OCI-LY1 (cell line): ENCODE measurements around the gene ANAPC2.
A peak's percentile ranks its signal among the peaks of the same experiment; 100 is the strongest.

Experiments
- H2AFZ ChIP-seq: fragments of 200-600 bp; sonication (generic), shearing (Covaris generic); 2 replicates; pipeline ENCODE4 v1.6.0; 2014; ENCODE audit warnings: antibody characterized with exemption, mild to moderate bottlenecking, low read length
- H3F3A ChIP-seq: fragments of 200-600 bp; sonication (generic), shearing (Covaris generic); 2 replicates; pipeline ENCODE4 v1.6.0; 2014; ENCODE audit warnings: mild to moderate bottlenecking, antibody characterized with exemption, low read length, moderate library complexity; ENCODE audit not compliant: insufficient read depth
- H3K27ac ChIP-seq: fragments of 200-600 bp; sonication (generic); 2 replicates; pipeline ENCODE4 v1.5.1; 2014; ENCODE audit warnings: low read length, mixed run types, mild to moderate bottlenecking, low read depth; ENCODE audit not compliant: poor library complexity, severe bottlenecking
- H3K27me3 ChIP-seq: fragments of 200-600 bp; sonication (generic); 2 replicates; pipeline ENCODE4 v1.6.0; 2014; ENCODE audit warnings: antibody characterized with exemption, mild to moderate bottlenecking, low read length, moderate library complexity; ENCODE audit not compliant: insufficient read depth
- H3K36me3 ChIP-seq: fragments of 200-600 bp; sonication (generic); 2 replicates; pipeline ENCODE4 v1.6.1; 2014; ENCODE audit warnings: mild to moderate bottlenecking, antibody characterized with exemption, low read length, moderate library complexity, mixed read lengths; ENCODE audit not compliant: insufficient read depth
- H3K4me1 ChIP-seq: fragments of 200-600 bp; sonication (generic); 2 replicates; pipeline ENCODE4 v1.5.1; 2014; ENCODE audit warnings: mild to moderate bottlenecking, low read length, moderate library complexity; ENCODE audit not compliant: insufficient read depth, severe bottlenecking
- H3K4me2 ChIP-seq: fragments of 200-600 bp; sonication (generic), shearing (Covaris generic); 2 replicates; pipeline ENCODE4 v1.6.1; 2014; ENCODE audit warnings: low read length
- H3K4me3 ChIP-seq: fragments of 200-600 bp; sonication (generic); 2 replicates; pipeline ENCODE4 v1.5.1; 2014; ENCODE audit warnings: low read length, low read depth, mild to moderate bottlenecking, mixed read lengths; ENCODE audit not compliant: poor library complexity, severe bottlenecking
- H3K79me2 ChIP-seq: fragments of 200-600 bp; shearing (Covaris generic); 2 replicates; pipeline ENCODE4 v1.6.1; 2016; ENCODE audit warnings: mixed run types, low read length, mixed read lengths; ENCODE audit not compliant: insufficient read depth
- H3K9ac ChIP-seq: fragments of 200-600 bp; sonication (generic), shearing (Covaris generic); 2 replicates; pipeline ENCODE4 v1.6.1; 2014; ENCODE audit warnings: mild to moderate bottlenecking, low read length, mixed read lengths
- H3K9me2 ChIP-seq: fragments of 200-600 bp; sonication (generic), shearing (Covaris generic); 2 replicates; pipeline ENCODE4 v1.6.1; 2014; ENCODE audit warnings: low read depth, mild to moderate bottlenecking, low read length, mixed read lengths
- H3K9me3 ChIP-seq: fragments of 200-600 bp; shearing (Covaris generic); 2 replicates; pipeline ENCODE4 v1.6.1; 2014; ENCODE audit warnings: low read length, mixed read lengths
- H4K20me1 ChIP-seq: fragments of 200-600 bp; sonication (generic), shearing (Covaris generic); 2 replicates; pipeline ENCODE4 v1.6.0; 2016; ENCODE audit warnings: mild to moderate bottlenecking, low read length; ENCODE audit not compliant: insufficient read depth
- CTCF ChIP-seq: fragments of 200-600 bp; sonication (generic), shearing (Covaris generic); IDR thresholded peaks from 2 replicates; pipeline ENCODE4 v1.5.1; 2017; ENCODE audit warnings: mild to moderate bottlenecking, antibody characterized with exemption, low read length, moderate library complexity, mixed read lengths
- EZH2 ChIP-seq: fragments of 200-600 bp; sonication (generic), shearing (Covaris generic); IDR thresholded peaks from 2 replicates; pipeline ENCODE4 v1.8.0; 2017; ENCODE audit warnings: borderline replicate concordance, mixed run types, mild to moderate bottlenecking, antibody characterized with exemption, low read length, moderate library complexity, mixed read lengths

ANAPC2 gene

GRCh38 chr9:137168573-137168903 is 19.8 kb downstream of the ANAPC2 start:
- peak overlapping the region; percentile 30 for H3K4me3 ChIP-seq
- no peaks in the 10 kb centered on the region for H3K36me3 ChIP-seq
- H3K79me2 ChIP-seq, result no peaks in the 10 kb centered on the region
- no peak overlapping the region for H3K27ac ChIP-seq
- no peaks in the 10 kb centered on the region for H3F3A ChIP-seq
- no peak overlapping the region; the same call in 1 of the 2 replicates for H3K9ac ChIP-seq
- H2AFZ ChIP-seq, result no peak overlapping the region
- peak overlapping the region; percentile 43; the same call in 1 of the 2 replicates for H3K4me2 ChIP-seq
- peaks cover 10% of the 10 kb centered on the region for H3K4me1 ChIP-seq
- no peak for TF ChIP-seq CTCF
- TF ChIP-seq EZH2, result no peak
- H4K20me1 ChIP-seq, result no peaks in the 10 kb centered on the region
- no peaks in the 10 kb centered on the region for H3K9me3 ChIP-seq
- H3K9me2 ChIP-seq, result no peaks in the 10 kb centered on the region
- H3K27me3 ChIP-seq, result peaks cover 14% of the 10 kb centered on the region

- H3K27me3 ChIP-seq, result peaks cover 14% of the 10 kb centered on the region
- H3K4me2 ChIP-seq, result no peak overlapping the region
- no peaks in the 10 kb centered on the region for H3K9me2 ChIP-seq
- H3K4me3 ChIP-seq, result no peak overlapping the region
- no peak overlapping the region for H3K9ac ChIP-seq
- no peaks in the 10 kb centered on the region for H3K79me2 ChIP-seq
- H3K4me1 ChIP-seq, result peaks cover 10% of the 10 kb centered on the region
- H4K20me1 ChIP-seq, result no peaks in the 10 kb centered on the region
- TF ChIP-seq CTCF (no peak), EZH2 (no peak)
- H3K36me3 ChIP-seq, result no peaks in the 10 kb centered on the region
- no peaks in the 10 kb centered on the region for H3F3A ChIP-seq
- no peak overlapping the region for H2AFZ ChIP-seq
- no peaks in the 10 kb centered on the region for H3K9me3 ChIP-seq
- H3K27ac ChIP-seq, result no peak overlapping the region
Measured at GRCh38 chr9:137167747-137168572, 20.4 kb downstream of the ANAPC2 start.

- H3K27ac ChIP-seq, result no peak overlapping the region
- H3K27me3 ChIP-seq, result peaks cover 14% of the 10 kb centered on the region
- TF ChIP-seq CTCF (no peak), EZH2 (no peak)
- no peak overlapping the region for H3K4me3 ChIP-seq
- H4K20me1 ChIP-seq, result no peaks in the 10 kb centered on the region
- H2AFZ ChIP-seq, result no peak overlapping the region
- no peaks in the 10 kb centered on the region for H3K79me2 ChIP-seq
- H3K4me1 ChIP-seq, result peaks cover 10% of the 10 kb centered on the region
- no peak overlapping the region for H3K4me2 ChIP-seq
- no peaks in the 10 kb centered on the region for H3K36me3 ChIP-seq
- H3K9me2 ChIP-seq, result no peaks in the 10 kb centered on the region
- H3K9me3 ChIP-seq, result no peaks in the 10 kb centered on the region
- no peaks in the 10 kb centered on the region for H3F3A ChIP-seq
- no peak overlapping the region for H3K9ac ChIP-seq
Measured at GRCh38 chr9:137167277-137167746, 21.0 kb downstream of the ANAPC2 start.
